Activated CD4-positive, CD25-positive, alpha-beta regulatory T cell treated with anti-CD3 and anti-CD28 coated beads, Interleukin-2, amount 50 U/mL, for 16 hours (primary cell): Measurements from ENCODE around the gene RUNX1.

ENCODE experiments used
- DNase-seq: peaks from one replicate; pipeline ENCODE4 v3.0.0-alpha.2; 2020; ENCODE audit warnings: low read depth, low spot score

Gene RUNX1

GRCh38 chr21:34827445-34828235, 221.5 kb downstream of the RUNX1 start:
- DNase-seq, result no peak

- DNase-seq, result no peak
Measured at GRCh38 chr21:34826836-34827235, 222.3 kb downstream of the RUNX1 start.

GRCh38 chr21:34825948-34826548, 223.1 kb downstream of the RUNX1 start:
- DNase-seq, result no peak

GRCh38 chr21:34825101-34825500, 224.0 kb downstream of the RUNX1 start:
- no peak for DNase-seq

GRCh38 chr21:34824314-34824713, 224.8 kb downstream of the RUNX1 start:
- DNase-seq, result no peak

GRCh38 chr21:34822942-34823341, 226.2 kb downstream of the RUNX1 start:
- DNase-seq, result no peak

- DNase-seq, result no peak
Measured at GRCh38 chr21:34822168-34822567, 226.9 kb downstream of the RUNX1 start.

GRCh38 chr21:34821717-34822116, 227.4 kb downstream of the RUNX1 start:
- DNase-seq, result no peak

- no peak for DNase-seq
Measured at GRCh38 chr21:34820051-34820450, 229.1 kb downstream of the RUNX1 start.

GRCh38 chr21:34819357-34819999, 229.6 kb downstream of the RUNX1 start:
- no peak for DNase-seq

GRCh38 chr21:34818662-34819158, 230.4 kb downstream of the RUNX1 start:
- DNase-seq, result no peak

GRCh38 chr21:34817821-34818661, 231.1 kb downstream of the RUNX1 start:
- no peak for DNase-seq

- no peak for DNase-seq
Measured at GRCh38 chr21:34815831-34816705, 233.0 kb downstream of the RUNX1 start.

GRCh38 chr21:34814529-34814951, 234.6 kb downstream of the RUNX1 start:
- DNase-seq, result no peak

- no peak for DNase-seq
Measured at GRCh38 chr21:34813266-34813894, 235.7 kb downstream of the RUNX1 start.

GRCh38 chr21:34812504-34813265, 236.4 kb downstream of the RUNX1 start:
- DNase-seq, result no peak

- DNase-seq, result no peak
Measured at GRCh38 chr21:34811368-34811767, 237.7 kb downstream of the RUNX1 start.

- no peak for DNase-seq
Measured at GRCh38 chr21:34810786-34811185, 238.3 kb downstream of the RUNX1 start.

GRCh38 chr21:34809822-34810221, 239.3 kb downstream of the RUNX1 start:
- DNase-seq, result no peak
